Gastrocnemius medialis (tissue), 4 donors: ENCODE measurements around the gene GNB1L.

Source experiments
- CTCF ChIP-seq, 5 experiments: fragments of 450-650 bp in 3 of 5; fragments of 200-600 bp in 2 of 5; sonication (generic) in 2 of 5; IDR thresholded peaks in 4 of 5; conservative IDR thresholded peaks in 1 of 5; 1 replicate in 4 of 5; 2 replicates in 1 of 5; pipeline ENCODE4 v1.5.1; 2016 to 2019; ENCODE audit warnings: antibody characterized with exemption in 5 of 5, mild to moderate bottlenecking in 3 of 5, moderate library complexity in 3 of 5
- POLR2A ChIP-seq, 2 donors: fragments of 450-650 bp; IDR thresholded peaks; one replicate each; pipeline ENCODE4 v1.6.1; 2017; ENCODE audit warnings: antibody characterized with exemption in 2 of 2, mild to moderate bottlenecking in 2 of 2, moderate library complexity in 2 of 2

DNA sequence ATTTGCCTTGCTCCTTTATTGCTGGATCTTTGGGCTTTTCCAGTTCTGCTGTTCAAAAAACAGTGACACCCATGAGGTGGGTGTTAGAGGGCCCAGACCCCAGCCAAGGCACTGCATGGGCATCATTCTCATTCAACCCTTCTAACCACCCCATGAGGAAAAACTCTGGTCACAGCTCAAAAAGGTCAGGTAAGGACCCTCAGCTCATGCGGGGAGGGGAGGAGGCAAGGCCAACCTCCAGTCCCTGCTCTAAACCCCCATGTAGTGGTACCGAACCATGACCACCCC, 7.4 kb downstream of the GNB1L start:
- TF ChIP-seq CTCF (IDR thresholded peaks at IDR 0.05 in 4 of 5, conservative IDR thresholded peaks at IDR 0.05 in 1 of 5) (no peak), POLR2A (IDR thresholded peaks at IDR 0.05) (no peak)
